ENCODE results near the gene RABGAP1L.

DNA sequence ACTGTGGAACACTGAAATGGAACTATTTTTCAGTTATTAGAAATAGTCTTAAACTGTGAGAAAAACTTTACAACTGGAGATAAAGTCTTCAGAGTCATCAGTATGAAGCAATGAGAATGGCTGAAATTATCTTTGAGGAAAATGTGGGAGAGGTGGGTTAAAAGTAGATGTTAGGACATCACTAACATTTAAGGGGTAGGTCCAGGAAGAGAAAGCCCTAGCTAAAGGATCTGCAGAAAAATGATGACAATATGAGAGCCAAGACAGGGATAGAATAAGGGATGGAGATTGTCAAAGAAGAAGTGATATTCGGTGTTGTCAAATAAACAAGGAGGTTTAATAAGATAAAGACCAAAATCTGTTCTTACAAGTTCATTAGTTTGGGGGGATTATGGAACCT, 165.2 kb downstream of the RABGAP1L start:
- TF ChIP-seq CTCF (IDR thresholded peaks at IDR 0.05) (no peak), POLR2A (IDR thresholded peaks at IDR 0.05) (no peak)

Measured in Peyer's patch (tissue), 4 donors.